Fibroblast of skin of right biceps (primary cell): ENCODE data around the gene LRRC4B.
"Not testable (repeated sequence)": the region's sequence is repeated elsewhere in the genome, so short reads cannot be mapped to it uniquely, and the experiment has no call there.

Experiments used
- DNase-seq: peaks from one replicate; pipeline ENCODE4 v3.0.0-alpha.2; 2013

LRRC4B gene, protein sequence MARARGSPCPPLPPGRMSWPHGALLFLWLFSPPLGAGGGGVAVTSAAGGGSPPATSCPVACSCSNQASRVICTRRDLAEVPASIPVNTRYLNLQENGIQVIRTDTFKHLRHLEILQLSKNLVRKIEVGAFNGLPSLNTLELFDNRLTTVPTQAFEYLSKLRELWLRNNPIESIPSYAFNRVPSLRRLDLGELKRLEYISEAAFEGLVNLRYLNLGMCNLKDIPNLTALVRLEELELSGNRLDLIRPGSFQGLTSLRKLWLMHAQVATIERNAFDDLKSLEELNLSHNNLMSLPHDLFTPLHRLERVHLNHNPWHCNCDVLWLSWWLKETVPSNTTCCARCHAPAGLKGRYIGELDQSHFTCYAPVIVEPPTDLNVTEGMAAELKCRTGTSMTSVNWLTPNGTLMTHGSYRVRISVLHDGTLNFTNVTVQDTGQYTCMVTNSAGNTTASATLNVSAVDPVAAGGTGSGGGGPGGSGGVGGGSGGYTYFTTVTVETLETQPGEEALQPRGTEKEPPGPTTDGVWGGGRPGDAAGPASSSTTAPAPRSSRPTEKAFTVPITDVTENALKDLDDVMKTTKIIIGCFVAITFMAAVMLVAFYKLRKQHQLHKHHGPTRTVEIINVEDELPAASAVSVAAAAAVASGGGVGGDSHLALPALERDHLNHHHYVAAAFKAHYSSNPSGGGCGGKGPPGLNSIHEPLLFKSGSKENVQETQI

DNA sequence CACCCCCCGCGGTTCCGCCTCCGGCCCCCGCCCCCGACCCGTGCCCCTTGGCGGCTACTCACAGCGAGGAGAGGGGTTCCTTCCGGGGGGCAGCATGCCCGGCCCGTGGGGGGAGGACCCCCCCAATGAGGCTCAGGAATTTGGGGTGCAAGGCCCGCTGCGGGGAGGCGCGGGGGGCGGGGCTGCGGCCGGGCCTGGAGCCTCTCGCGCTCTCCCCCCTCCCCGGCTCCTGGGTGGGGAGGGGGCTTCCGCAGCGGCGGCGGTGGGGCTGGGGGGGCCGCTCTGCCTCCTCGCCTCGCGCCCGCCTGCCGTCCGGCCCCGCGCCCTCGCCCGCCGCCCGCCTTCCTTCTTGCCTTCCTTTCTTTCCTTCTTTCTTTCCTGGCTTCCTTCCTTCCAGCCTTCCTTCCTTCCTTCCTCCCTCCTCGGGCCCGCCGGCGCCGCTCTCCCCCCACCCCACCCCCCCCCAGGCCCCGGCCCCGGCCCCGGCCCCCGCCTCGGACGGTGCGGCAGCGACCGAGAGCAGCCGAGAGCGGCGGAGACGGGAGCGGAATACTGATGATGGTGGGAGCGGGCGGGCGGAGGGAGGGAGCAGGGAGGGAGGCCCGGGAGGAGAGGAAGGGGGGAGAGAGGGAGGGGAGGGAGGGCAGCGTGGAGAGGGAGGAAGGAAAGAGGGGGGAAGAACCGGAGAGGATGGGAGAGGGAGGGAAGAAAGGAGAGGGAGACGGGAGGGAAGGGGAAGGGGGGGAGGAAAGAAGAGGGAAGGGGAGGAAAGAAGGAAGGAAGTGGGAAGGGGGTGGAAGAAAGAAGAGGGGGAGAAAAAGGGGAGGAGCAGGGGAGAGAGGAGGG is at the start of gene LRRC4B:
Gene LRRC4B, minus strand, starts transcription at position 554 of the 846 bp plus-strand sequence. CDS start 19,597 bp downstream, outside the sequence.
- no peak for DNase-seq

DNA sequence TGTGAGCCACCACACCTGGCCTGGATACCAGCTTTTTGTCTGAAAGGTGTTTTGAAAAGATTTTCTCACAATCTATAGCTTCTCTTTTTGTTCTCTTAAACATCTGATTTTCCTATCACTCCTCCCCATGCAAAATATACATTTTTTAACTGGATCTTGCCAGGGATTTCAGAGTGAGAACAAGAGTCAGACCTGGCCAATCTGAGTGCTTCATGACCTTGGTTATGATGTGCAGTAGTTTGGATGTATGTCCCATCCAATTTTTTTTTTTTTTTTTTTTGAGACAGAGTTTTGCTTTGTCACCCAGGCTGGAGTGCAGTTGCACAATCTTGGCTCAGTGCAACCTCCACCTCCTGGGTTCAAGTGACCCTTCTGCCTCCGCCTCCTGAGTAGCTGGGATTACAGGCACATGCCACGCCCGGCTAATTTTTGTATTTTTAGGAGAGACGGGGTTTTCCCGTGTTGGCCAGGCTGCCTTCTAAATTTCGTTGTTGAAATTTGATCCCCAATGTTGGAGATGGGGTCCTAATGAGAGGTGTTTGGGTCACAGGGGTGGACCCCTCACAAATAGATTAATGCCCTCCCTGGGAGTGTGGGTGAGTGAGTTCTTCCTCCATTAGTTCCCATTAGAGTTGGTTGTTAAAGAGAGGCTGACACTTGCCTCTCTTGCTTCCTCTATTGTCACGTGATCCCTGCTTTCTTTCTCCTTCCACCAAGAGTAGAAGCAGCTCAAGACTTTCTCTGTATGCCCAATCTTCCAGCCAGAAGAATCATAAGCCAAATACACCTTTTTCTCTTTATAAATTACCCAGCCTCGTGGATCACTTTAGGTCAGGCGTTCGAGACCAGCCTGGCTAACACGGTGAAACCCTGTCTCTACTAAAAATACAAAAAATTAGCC is 44.5 kb upstream of the LRRC4B start:
- not testable (repeated sequence) for DNase-seq

DNA sequence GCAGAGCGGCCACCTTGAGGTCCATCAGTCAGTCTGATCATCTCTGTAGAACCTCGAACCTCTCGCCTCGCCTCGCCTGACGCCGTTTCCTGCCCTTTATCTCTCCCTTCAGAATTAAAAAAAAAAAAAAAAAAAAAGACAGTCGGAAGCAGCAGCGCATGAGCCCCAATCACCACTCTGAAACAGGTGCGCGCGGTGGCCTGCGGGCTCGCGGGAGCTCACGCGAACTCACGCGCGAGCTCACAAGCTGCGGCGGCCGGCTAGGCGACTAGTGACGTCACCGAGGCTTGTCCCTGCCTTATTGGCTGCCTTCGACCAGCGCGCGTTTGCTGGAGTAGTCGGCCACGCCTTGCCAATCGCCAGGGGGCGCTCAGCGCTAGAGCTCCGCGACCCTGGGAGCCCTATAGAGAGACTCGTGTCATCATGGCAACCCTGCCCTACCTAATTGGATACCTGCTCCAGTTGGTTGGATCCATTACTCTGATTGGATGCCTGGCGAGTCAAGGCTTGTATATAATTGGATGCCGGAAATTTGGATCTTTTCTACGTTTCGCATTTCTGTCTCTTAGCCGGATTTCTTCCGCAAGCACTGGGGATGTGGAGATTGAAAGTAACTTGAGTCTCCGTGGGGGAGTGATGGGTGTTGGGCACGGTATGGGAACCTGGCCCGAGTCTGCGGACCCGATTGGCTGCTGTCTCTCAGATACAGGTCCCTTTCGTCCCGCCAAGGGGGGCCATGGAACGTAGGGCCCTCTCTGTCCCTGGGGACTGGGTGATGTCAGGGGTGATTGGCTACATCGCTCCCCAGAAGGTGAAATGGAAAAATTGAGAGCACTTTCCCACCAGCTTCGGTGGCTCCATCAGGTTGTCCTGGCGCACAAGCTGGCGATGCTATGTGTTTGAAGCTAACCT is 39.9 kb upstream of the LRRC4B start:
- DNase-seq: peak; percentile 80

DNA sequence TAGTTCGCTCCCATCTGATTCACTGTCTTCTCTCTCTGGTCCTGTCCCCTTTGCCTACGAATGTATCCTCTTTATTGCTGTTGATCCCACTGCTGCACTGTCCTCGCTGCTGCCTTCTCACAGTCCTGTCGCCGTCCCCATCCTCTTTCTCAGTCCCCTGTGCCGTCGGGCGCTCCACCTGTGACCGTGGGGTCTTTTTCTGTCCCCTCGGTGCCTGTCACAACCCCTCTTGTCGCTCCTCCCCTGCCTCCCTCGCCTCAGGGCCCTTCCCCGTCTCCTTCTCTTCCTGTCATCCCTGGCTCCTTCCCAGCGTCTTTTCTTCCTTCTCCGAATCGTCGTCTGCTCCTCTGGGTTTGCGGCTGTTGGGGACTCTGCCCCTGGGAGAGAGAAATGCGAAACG is 39.2 kb upstream of the LRRC4B start:
- no peak for DNase-seq

DNA sequence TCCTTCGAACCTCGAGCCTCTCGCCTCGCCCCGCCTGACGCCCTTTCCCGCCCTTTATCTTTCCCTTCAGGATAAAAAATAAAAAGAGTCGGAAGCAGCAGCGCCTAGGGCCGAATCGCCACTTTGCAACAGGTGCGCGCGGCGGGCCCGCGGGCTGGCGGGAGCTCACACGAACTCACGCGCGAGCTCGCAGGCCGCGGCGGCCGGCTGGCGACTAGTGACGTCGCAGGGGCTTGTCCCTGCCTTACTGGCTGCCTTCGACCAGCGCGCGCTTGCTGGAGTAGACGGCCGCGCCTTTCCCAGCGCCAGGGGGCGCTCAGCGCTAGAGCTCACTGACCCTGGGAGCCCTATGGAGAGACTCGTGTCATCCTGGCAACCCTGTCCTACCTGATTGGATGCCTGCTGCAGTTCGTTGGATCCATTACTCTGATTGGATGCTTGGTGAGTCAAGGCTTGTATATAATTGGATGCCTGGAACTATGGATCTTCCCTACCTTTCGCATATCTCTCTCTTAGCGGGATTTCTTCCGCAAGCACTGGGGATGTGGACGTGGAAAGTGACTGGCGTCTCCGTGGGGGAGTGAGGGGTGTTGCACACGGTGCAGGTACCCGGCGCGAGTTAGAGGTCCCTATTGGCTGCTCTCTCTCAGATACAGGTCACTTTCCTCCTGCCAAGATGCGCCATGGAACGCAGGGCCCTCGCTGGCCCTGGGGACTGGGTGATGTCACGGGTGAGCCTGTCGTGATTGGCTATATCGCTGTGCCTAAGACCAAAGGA is 38.0 kb upstream of the LRRC4B start:
- DNase-seq: peak; percentile 14

DNA sequence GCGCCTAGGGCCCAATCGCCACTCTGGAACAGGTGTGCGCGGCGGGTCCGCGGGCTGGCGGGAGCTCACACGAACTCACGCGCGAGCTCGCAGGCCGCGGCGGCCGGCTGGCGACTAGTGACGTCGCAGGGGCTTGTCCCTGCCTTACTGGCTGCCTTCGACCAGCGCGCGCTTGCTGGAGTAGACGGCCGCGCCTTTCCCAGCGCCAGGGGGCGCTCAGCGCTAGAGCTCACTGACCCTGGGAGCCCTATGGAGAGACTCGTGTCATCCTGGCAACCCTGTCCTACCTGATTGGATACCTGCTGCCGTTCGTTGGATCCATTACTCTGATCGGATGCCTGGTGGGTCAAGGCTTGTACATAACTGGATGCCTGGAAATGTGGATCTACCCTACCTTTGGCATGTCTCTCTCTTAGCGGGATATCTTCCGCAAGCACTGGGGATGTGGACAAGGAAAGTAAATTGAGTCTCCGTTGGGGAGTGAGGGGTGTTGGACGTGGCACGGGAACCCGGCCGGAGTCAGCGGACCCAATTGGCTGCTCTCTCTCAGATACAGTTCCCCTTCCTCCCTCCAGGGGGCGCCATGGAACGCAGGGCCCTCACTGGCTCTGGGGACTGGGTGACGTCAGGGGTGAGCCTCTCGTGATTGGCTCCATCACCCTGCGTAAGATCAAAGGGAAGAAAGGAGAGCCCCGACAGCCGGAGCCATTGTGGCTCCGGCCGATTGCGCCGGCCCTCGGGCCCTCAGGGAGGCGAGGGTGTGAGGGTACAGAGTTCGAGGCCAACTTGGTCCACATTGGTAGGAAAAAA is 36.2 kb upstream of the LRRC4B start:
- DNase-seq: not testable (repeated sequence)

DNA sequence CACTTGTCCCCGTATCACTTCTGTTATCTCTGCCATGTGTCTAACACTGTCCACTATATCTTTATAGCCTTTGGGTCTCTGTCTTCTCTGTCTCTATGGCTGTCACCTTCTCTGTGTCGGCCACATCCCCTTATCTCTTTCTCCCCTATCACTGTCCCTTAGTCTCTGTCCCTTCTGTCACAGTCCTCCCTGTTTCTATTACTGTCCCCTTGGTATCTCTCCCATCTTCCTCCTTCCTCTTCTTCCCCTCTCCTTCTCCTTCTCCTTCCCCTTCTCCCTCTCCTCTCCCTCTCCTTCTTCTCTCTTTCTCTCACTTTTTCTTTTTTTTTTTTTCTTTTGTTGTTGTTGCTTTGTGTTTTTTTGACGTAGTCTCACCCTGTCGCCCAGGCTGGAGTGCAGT is 34.7 kb upstream of the LRRC4B start:
- DNase-seq: no peak

DNA sequence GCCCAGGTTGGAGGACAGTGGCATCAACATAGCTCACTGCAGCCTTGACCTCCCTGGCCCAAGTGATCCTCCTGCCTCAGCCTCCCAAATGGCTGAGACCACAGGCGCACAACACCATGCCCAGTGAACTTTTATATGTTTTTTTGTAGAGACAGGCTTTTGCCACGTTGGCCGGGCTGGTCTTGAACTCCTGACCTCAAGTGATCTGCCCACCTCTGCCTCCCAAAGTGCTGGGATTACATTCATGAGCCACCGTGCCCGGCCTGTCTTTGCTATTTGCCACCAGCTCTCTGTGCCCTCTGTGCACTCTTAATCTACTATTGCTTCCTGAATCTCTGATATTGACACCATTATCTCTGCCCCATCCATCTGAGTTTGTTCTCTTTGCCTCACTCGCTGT is 34.3 kb upstream of the LRRC4B start:
- no peak for DNase-seq

DNA sequence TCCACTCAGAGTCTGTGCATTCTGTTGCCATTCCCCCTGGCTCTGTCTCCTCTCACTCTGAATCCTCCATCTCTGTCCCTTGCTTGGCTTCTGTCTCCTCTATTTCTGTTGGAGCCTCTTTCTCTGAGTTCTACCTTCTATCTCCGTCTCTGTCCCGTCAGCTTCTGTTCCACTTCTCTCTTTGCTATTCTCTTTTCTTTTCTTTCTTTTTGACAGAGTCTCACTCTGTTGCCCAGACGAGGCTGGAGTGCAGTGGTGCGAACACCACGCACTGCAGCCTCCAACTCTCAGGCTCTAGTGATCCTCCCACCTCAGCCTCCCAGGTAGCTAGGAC is 33.8 kb upstream of the LRRC4B start:
- DNase-seq: no peak

DNA sequence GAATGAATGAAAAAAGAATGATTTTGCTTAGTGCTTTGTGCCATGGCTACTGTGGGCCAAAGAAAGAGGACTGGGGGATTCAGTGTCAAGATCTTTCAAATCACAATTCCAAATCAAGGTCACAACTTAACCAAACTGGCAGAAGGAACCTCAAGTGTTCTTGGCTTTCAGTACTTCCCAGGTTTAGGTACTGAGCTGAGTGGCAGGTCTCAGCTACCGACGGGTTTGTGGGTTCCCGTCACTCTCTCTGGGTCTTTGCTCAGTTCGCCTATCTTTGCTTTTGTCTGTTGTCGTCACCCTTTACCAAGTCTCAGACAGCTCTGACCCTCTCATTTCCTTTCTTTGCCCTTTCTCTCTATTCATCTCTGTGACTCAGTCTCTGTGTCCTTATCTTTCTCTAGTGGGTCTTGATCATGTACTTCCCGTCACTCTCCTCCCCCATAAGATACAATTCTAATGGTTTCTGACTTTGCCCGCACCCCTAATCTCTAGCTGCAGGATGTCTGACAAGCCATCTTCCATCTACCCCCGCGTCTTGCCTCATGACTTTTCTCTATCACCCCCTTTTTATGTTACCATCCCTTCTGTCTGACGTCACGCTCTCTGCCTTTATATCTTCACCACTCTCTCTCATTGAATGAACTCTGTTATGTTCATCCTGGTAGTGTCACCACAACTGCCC is 33.3 kb upstream of the LRRC4B start:
- no peak for DNase-seq

DNA sequence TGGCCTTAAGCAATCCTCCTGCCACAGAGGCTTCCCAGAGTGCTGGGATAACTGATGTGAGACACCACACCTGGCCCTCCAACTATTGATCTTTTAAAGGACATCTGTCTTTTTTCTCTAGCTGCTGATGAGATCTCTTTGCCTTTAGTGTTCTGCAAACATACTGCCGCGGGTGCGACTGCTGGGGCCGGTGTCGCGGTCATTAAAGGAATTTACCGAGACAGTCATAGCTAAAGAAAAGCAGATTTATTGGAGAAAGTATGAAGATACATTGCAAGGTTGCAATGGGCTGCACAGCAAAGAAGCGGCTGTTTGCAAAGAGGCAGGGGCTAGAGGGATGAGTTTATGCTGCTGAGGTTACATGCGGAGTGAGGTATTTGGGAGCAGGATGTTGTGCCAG is 31.2 kb upstream of the LRRC4B start:
- no peak for DNase-seq

DNA sequence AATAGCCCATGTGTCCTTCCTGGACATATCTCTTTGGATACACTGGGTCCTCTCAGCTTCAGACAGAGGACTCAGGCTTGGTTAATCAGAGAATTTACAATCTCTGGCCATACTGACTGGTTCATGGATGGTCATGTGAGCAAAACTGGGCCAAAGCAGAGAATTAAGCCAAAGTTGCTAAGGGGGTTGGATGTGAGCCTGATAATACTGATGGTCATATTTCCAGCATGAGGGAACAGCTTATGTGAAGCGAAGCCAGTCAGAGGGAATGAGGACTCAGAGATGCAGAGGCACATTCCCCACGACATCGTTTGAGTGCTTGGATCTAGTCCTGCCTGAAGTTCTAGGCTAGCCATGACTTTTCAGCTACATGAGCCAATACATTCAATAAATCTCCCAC is 22.0 kb upstream of the LRRC4B start:
- no peak for DNase-seq

DNA sequence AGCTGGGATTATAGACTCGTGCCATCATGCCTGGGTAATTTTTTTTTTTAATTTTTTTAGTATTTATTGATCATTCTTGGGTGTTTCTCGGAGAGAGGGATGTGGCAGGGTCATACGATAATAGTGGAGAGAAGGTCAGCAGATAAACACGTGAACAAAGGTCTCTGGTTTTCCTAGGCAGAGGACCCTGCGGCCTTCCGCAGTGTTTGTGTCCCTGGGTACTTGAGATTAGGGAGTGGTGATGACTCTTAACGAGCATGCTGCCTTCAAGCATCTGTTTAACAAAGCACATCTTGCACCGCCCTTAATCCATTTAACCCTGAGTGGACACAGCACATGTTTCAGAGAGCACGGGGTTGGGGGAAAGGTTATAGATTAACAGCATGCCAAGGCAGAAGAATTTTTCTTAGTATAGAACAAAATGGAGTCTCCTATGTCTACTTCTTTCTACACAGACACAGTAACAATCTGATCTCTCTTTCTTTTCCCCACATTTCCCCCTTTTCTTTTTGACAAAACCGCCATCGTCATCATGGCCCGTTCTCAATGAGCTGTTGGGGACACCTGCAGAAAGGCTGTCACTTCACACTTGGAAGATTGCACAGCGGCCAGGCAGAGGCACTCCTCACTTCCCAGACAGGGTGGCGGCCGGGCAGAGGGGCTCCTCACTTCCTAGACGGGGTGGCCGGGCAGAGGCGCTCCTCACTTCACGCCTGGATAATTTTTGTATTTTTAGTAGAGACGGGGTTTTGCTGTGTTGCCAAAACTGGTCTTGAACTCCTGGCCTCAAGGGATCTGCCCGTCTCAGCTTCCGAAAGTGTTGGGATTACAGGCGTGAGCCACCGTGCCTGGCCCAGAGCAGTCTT is 13.8 kb upstream of the LRRC4B start:
- not testable (repeated sequence) for DNase-seq

DNA sequence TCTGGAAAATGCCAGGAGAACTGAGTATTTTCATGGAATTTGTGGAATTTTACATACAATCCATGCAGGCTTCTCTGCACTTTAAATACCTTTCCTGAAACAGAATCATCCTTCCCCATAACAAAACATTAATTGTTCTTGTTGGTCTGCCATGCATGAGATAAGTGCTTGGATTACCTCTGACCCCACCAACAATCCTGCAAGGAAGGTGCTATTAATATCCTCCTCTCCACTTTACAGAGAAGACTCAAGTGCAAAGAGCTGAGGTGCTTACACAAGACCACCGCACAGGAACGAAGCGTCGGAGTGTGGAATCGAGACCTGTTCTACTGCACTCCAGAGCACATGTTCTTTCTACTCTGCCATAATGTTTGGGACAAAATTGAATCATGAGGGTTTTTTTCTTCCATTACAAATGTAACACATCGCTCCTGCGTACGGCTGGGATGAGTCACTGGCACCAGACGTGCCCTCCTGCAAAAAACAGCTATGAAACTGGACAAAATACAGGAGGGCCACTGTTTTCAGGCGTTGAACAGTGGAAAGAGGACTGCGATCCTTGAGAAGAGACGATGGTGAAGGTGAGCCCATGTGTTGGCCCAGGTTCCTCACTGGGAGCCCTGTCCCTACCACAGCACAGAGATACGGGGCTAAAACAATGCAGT is 12.9 kb upstream of the LRRC4B start:
- DNase-seq: no peak

DNA sequence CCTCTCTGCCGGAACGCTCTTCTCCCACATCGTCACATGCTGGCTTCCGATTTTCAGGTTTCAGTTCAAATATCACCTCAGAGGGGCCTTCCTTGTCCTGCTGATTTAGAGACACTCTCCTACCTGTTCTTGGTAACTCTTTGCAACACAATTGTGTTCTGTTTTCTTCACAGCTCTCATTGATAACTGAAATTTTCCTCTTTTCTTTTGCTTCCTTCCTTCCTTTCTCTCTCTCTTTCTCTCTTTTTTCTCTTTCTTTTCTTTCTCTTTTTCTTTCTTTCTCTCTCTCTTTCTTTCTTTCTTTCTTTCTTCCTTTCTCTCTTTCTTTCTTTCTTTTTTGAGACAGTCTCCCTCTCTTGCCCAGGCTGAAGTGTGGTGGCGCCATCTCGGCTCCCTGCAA is 12.0 kb upstream of the LRRC4B start:
- DNase-seq: no peak

DNA sequence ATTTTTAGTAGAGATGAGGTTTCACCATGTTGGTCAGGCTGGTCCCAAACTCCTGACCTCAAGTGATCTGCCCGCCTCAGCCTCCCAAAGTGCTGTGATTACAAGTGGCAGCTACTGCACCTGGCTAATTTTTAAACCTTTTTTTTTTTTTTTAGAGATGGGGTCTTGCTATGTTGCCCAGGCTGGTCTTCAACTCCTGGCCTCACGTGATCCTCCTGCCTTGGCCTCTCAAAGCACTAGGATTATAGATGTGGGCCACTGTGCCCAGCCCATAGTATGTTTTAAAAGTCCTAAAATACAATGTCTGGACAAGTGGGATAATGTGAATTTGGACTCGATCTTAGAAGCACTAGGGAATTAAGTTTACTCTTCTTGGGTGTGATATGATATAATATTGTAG is 8.5 kb upstream of the LRRC4B start:
- not testable (repeated sequence) for DNase-seq

DNA sequence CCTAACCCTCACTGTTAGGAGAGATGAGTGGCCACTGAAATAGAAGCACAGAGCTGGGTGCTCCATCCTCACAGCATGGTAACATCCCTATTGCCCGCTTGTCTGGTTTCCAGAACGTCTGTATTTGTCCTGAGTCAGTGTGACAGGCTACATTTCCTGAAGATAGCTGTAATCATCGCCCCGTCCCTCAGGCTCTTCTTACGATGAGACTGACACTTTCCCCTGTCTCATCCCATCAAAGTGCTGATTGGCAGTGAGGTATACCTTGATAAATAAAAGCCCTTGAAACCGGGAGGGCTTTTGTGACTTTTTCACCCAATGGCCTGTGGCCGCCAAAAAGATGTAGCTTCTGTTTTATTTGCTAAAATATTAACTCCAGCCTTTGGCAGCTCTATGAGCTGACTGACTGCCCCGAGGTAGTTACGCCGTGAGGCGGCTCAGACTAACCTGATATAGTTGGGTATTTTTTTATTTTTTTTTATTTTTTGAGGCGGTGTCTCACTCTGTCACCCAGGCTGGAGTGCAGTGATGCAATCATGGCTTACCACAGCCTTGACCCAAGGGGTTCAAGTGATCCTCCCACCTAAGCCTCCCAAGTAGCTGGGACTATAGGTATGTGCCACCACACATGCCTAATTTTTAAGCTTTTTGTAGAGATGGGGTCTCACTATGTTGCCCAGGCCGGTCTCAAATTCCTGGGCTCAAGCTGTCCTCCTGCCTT is 5.7 kb upstream of the LRRC4B start:
- no peak for DNase-seq
